ENCODE measurements around the gene EFCAB12. TPM values are rescaled to one million over a fixed set of nuclear protein-coding genes. Genes with fewer than 3 reads are reported as not detected.

The EFCAB12 gene
- total RNA-seq, 1 donor from 2014 or later = 6.0 TPM

DNA sequence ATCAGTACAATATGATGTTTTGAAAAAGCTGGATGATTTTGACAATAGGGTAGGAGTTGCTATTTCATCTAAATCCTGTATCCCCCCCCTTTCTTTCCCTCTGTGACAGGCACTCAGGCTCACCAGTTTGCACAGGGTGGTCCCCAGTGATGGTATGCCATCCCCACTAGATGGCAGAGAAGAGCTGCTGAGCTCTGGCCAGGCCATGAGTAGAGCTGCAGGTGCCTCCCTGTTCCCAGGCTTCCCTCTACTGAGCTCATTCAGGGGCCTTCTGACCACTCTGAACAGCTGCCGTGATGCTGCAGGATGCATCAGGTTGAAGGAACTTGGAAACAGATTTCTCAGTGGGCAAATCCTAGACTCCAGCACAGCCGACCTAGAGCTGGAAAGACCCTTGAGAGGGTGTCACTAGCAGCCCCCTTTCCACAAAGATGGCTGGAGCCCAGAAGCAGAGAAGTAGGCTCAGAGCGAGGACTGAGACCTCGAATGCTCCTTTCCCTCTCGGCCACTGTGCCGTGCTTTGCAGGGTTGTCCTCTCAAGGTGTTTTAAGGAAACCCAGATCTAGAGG is 45.1 kb downstream of the EFCAB12 start:
- Mint-ChIP-seq H3K27ac (no peak overlapping the region), H3K4me1 (ENCODE audit: unreplicated experiment) (no peaks in the 10 kb centered on the region), H3K4me3 (no peak overlapping the region), H3K36me3 (peaks cover 11% of the 10 kb centered on the region), H3K9me3 (no peaks in the 10 kb centered on the region), H3K27me3 (no peaks in the 10 kb centered on the region)
- TF ChIP-seq, protein P1, sequence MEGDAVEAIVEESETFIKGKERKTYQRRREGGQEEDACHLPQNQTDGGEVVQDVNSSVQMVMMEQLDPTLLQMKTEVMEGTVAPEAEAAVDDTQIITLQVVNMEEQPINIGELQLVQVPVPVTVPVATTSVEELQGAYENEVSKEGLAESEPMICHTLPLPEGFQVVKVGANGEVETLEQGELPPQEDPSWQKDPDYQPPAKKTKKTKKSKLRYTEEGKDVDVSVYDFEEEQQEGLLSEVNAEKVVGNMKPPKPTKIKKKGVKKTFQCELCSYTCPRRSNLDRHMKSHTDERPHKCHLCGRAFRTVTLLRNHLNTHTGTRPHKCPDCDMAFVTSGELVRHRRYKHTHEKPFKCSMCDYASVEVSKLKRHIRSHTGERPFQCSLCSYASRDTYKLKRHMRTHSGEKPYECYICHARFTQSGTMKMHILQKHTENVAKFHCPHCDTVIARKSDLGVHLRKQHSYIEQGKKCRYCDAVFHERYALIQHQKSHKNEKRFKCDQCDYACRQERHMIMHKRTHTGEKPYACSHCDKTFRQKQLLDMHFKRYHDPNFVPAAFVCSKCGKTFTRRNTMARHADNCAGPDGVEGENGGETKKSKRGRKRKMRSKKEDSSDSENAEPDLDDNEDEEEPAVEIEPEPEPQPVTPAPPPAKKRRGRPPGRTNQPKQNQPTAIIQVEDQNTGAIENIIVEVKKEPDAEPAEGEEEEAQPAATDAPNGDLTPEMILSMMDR (conservative IDR thresholded peaks at IDR 0.05) = peak; percentile 86
- no peak for DNase-seq (ENCODE audit: extremely low spot score, unreplicated experiment)

DNA sequence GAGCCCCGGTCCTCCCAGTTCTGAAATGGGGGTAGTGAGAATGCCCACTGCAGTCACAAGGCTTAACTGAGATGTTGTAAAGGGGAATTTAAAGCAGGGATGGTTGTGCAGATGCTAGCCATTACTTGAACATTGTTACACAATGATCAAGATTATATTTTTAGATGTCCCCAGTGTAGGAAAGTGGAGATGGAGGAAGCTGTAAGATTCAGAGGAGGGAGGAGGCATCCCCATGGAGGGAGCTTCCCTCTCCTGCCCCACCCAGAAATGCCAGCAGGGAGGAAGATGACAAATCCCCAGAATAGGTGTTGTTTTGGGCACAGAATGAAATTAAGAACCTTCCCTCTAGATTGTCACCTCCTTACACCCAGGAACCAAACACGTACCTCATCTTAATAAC is 46.1 kb downstream of the EFCAB12 start:
- H3K9me3 Mint-ChIP-seq = no peaks in the 10 kb centered on the region
- DNase-seq (ENCODE audit: extremely low spot score, unreplicated experiment) = no peak
- H3K36me3 Mint-ChIP-seq = peaks cover 5% of the 10 kb centered on the region
- TF ChIP-seq, protein P1 (conservative IDR thresholded peaks at IDR 0.05) = no peak
- no peaks in the 10 kb centered on the region for H3K27me3 Mint-ChIP-seq
- H3K4me3 Mint-ChIP-seq = no peak overlapping the region
- no peak overlapping the region for H3K27ac Mint-ChIP-seq
- H3K4me1 Mint-ChIP-seq (ENCODE audit: unreplicated experiment) = no peaks in the 10 kb centered on the region

DNA sequence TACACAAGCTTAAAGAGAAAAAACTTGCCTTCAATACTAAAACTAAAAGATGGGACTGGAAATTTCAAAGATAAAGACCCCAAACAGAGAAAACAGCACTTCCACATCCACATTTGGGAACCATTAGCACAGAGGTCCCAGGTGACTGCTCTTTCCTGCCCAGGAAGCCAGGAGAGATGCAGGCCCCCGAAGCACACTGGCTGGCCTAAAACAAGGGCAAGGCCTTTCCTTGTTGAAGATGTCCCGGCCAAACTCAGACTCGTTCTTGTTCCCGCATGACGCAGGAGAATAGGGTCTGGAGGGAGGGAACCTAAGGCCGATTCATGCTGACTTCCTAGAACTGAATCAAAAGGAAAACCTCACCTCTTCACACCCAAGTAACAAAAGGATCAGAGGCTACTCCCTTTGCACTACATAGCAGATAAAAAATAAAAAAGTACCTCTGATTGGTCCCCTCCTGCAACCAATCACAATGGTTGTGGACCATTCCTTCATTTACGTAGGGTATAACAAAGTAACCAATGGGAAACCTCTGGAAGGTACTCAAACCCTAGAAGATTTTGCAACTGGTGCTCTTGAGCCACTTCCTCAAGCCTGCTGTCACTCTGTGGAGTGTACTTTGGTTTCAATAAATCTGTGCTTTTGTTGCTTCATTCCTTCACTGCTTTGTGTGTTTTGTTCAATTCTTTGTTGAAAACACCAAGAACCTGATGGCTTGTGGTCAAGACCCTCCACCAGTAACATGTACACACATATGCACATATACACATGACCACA is 48.7 kb downstream of the EFCAB12 start:
- Mint-ChIP-seq H3K4me3 (no peak overlapping the region), H3K36me3 (no peaks in the 10 kb centered on the region), H3K4me1 (ENCODE audit: unreplicated experiment) (no peaks in the 10 kb centered on the region), H3K9me3 (no peaks in the 10 kb centered on the region), H3K27me3 (no peaks in the 10 kb centered on the region), H3K27ac (no peak overlapping the region)
- TF ChIP-seq, protein P1 (conservative IDR thresholded peaks at IDR 0.05) = no peak
- DNase-seq (ENCODE audit: extremely low spot score, unreplicated experiment) = no peak

DNA sequence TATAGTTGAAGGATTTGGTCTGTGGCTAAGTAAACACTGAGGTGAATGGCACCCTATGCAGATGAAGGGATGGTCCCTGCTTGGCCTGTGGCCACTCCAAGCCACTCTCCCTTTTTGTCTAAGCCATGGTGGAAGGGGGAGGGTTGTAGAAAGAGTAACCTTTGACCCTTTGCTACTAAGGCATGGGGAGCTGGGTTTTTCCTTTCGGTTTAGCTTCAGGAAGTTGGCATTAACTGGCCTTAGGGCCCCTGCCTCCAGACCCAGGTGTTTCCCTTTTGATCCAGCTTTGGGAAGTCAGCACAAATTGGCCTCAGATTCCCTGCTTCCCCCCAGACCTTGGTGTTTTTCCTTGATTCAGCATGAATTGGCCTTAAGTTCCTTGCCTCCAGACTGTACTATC is 49.5 kb downstream of the EFCAB12 start:
- no peaks in the 10 kb centered on the region for H3K4me1 Mint-ChIP-seq (ENCODE audit: unreplicated experiment)

DNA sequence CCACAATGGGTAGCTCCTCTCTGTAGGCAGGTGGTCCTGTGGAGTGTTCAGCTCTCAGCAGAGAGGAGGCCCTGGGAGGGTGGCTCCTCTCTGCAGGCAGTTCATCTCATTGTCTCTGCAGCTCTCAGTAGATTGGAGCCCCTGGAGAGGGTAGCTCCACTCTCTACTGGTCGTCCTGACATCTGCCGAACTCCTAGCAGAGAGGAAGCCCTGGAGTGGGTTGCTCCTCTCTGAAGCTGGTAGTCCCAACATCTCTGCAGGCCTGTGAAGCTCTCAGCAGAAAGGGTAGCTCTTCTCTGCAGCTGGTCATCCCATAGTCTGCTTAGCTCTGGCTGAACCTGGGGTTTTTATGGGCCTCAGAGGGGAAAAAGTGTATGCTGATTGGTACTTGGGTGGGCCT is 50.8 kb downstream of the EFCAB12 start:
- Mint-ChIP-seq H3K4me3 (no peak overlapping the region), H3K27ac (no peak overlapping the region), H3K27me3 (no peaks in the 10 kb centered on the region), H3K4me1 (ENCODE audit: unreplicated experiment) (no peaks in the 10 kb centered on the region), H3K9me3 (no peaks in the 10 kb centered on the region), H3K36me3 (no peaks in the 10 kb centered on the region)
- DNase-seq (ENCODE audit: extremely low spot score, unreplicated experiment) = no peak
- TF ChIP-seq, protein P1 (conservative IDR thresholded peaks at IDR 0.05) = no peak

More for the DNA sequence above, 49.5 kb downstream of the EFCAB12 start:
- Mint-ChIP-seq H3K9me3 (no peaks in the 10 kb centered on the region), H3K4me3 (no peak overlapping the region), H3K36me3 (no peaks in the 10 kb centered on the region), H3K27me3 (no peaks in the 10 kb centered on the region), H3K27ac (no peak overlapping the region)
- no peak for DNase-seq (ENCODE audit: extremely low spot score, unreplicated experiment)
- TF ChIP-seq, protein P1 (conservative IDR thresholded peaks at IDR 0.05) = no peak

Data from type B pancreatic cell (in vitro differentiated cells).